Hippocampal formation (tissue), 2 donors: ENCODE measurements around the gene ATP12A.

ENCODE experiments used
- DNase-seq, 2 donors: peaks; one replicate each; lab custom pipeline; 2025; lab: John Stamatoyannopoulos, UW

Gene ATP12A

GRCh38 chr13:24734950-24735349, 54.7 kb downstream of the ATP12A start:
- DNase-seq = no peak

- DNase-seq = no peak
Measured at GRCh38 chr13:24737042-24737441, 56.8 kb downstream of the ATP12A start.

- no peak for DNase-seq
Measured at GRCh38 chr13:24738366-24738847, 58.2 kb downstream of the ATP12A start.

- no peak for DNase-seq
Measured at GRCh38 chr13:24740014-24740890, 60.0 kb downstream of the ATP12A start.

GRCh38 chr13:24741016-24741662, 60.9 kb downstream of the ATP12A start:
- DNase-seq = no peak

DNA sequence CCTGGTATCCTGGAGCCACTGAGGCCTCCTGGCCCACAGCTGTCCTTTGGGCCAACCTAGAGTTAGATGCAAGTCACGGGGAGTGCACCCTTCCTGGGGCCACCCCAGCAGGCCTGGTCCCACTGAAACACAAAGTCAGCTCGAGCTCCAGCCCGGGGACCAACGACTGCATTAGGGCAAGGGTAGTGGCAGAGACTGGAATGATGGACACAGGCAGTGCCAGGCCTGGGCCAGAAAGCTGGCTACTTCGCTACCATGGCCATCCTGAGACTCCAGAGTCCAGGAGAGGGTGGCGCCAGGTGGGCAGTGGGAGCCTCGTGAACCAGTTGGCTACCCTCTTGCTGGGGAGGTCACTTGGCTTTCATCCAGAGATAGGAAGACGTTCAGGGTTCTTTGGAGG, 61.6 kb downstream of the ATP12A start:
- DNase-seq = no peak

GRCh38 chr13:24742294-24742693, 62.1 kb downstream of the ATP12A start:
- no peak for DNase-seq

DNA sequence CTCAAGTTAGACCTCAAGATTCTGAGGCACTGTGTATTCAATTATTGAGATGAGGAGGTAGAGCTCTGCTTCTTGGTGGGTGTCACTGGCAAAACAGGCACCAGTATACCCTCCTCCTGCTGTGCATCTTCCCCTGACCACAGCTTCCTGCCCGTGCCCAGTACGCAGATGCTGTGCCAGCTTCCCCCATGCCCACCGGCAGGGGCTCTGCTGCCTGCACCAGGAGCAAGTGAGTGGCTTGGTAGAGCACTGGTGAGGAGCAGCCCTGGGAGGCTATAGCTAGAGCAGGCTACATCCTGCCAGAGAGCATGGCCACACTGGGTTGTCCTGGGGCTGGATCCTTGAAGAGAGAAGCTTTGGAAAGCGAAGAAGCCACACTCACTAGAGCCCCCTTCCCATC, 62.8 kb downstream of the ATP12A start:
- no peak for DNase-seq

- DNase-seq = no peak
Measured at GRCh38 chr13:24744247-24744646, 64.0 kb downstream of the ATP12A start.

DNA sequence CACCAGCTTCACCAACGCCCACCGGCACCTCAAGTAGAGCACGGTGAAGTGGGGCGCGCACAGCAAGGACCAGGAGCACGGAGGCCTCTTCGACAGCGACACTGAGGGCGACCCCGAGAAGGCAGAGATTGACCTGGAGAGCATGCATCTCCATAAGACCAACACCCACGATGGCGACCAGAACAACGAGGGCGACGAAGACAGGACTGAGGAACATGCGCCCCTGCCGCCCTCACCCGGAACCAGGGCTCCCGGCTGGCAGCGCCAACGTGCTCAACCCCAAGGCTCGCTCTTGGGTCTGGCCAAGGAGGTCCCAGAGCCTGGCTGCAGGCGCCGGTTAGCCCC, 65.3 kb downstream of the ATP12A start:
- DNase-seq = no peak

GRCh38 chr13:24745861-24746617, 65.8 kb downstream of the ATP12A start:
- DNase-seq = no peak

DNA sequence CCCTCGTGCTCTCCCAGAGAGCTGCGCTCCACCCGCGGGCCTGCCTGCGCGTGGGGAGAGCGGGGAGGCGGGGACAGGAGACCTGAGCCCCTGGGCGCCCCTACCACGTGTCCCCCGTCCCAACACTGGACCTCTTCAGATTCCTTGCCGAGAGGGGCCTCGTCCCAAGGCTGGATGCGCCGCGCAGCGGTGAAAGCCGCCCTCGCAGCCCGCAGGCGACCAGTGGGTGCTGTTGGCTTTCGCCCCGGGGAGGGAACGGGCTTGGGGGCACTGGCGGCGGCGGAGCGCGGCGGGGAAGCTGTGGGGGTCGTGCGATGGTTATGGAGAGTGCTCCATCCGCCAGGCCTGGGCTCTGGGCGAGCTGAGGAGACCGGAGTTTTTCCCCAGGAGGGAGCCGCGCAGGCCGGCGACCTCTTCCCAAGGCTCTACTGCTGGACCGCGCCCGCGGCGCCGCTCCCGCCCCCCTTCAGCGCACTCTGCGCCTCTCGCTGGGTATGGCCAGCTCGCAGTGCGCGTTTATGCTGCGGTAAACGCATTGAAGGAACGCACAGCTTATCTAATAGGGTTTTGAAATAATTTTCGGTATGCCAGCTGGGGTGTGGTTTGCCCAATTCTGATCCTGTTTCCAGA, 66.5 kb downstream of the ATP12A start:
- DNase-seq = no peak

DNA sequence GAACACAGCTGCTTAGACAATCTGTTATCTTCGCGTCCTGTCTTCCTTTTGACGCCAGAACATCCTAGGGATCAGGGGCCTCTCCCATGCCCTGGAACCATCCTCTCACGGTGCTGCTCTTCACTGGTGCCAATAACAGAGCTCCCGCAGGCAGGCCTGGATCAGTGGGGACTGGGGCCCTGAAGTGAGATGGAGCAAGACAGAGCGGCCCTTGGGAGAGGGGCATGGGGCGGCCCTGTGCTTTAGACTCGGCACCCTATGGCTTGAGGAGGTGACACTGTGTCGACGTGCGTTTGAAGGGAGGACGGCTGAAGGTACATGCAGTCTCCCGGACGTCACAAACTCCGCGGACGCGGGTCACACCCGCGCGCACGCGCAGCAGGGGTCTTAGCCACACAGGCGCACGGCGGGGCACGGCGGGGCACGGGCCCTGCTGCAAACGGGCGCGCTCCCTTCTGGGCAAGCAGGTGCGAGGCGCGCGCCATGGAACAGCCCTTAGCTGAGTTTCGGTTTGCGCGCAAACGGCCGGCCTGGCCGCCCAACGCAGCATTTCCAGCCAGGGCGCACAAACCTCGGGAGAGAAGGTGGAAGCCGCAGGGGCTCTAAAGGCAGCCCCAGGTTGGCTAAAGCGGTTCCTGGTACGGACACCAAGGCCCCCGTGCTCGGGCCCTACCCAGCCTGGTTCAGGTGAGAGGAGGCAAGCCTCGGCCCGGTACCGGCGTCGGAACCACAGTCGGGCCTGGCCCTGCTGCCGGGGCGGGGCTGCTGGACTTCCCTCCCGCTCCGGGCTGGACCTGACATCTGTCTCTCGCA, 67.2 kb downstream of the ATP12A start:
- DNase-seq = no peak

DNA sequence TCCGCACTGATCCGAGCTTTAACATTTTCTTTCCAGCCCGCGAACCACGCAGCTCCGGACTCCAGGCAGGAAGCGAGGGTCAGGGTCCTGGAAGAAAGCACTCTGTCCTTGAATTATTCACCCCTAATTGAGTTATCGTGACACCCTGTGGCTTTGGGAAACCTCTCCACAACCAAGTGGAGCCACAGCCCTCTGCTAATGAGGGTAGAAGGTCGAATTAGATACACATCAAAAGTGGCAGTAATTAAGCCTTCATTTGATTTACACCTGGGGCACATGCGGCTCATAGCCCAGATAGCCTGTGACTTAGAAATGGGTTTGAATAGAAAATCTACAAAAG, 67.8 kb downstream of the ATP12A start:
- DNase-seq = no peak

GRCh38 chr13:24759197-24759596, 79.0 kb downstream of the ATP12A start:
- DNase-seq = no peak
